Measurements from ENCODE around the gene APCDD1L.
"Not testable (repeated sequence)": the region's sequence is repeated elsewhere in the genome, so short reads cannot be mapped to it uniquely, and the experiment has no call there.

APCDD1L gene

DNA sequence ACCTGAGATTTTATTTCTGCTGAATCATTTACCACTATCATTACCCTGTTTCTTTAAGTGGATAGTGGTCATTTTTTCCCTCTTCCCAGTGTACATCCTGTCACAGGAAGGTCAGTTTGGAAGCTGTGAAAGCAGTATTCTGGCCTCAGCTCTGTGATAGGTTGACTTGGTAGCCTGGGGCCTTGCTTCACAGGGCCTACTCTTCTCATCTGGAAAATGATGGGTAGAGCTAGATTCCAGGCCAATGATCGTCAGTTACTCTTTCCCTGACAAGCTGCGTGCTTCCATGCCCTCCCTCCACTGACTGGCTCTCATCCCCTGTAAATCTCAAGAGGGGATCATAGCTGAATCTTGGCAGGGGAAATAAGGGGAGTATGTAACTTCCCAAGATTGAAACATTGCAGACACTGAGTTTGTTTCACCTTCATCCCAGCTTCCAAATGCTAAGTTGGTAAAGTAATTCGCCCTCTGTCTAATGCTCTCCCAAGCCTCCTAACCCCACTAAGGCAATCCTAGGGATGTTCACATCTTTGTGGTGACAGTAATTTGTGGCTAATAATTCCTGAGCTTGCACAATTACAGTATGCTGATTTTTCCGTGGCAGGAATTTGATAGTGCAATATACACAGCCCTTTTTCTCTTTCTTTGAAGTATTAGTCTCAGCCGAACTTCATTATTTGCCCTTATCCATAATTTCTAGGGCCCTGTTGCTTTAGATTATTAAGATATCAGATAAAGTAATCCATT is 75.0 kb downstream of the APCDD1L start:
- no peak for DNase-seq (ENCODE audit: low spot score)

DNA sequence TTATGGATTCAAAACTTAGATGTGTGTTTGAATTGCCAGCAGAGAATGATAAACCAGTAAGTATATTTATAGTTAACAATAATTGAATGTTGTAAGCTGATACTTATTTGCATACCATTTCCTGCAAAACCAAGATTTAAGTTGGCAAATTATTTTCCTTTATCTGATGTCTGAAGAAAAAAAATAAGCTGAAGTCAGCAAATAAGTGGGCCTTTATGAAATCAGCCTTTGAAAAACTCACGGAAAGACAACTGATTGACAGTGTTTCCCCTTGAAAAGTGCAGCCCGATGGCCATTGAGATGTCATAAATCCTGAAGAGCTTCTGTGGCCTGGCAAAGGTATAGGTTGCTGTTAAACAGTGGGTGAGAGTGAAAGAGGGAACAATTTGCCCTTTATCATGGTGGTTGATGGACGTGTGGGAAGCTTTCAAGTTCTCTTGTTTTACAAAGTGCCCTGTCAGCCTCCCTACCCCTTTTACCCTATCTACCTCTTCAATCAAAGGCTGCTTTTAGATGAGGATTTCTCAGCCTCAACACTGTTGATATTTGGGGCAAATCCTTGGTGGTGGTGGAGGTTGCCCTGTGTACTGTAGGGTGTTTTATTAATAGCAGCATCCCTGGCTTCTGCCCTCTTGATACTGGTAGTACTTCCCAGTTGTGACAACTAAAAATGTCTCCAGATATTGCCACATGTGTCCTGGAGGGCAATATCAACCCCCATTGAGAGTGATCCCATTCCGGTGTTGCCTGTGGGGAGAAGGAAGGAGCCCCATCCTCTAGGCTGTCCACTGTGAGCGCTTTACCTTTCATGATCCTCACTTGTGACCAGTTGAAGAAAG is 76.0 kb downstream of the APCDD1L start:
- DNase-seq (ENCODE audit: low spot score): no peak

DNA sequence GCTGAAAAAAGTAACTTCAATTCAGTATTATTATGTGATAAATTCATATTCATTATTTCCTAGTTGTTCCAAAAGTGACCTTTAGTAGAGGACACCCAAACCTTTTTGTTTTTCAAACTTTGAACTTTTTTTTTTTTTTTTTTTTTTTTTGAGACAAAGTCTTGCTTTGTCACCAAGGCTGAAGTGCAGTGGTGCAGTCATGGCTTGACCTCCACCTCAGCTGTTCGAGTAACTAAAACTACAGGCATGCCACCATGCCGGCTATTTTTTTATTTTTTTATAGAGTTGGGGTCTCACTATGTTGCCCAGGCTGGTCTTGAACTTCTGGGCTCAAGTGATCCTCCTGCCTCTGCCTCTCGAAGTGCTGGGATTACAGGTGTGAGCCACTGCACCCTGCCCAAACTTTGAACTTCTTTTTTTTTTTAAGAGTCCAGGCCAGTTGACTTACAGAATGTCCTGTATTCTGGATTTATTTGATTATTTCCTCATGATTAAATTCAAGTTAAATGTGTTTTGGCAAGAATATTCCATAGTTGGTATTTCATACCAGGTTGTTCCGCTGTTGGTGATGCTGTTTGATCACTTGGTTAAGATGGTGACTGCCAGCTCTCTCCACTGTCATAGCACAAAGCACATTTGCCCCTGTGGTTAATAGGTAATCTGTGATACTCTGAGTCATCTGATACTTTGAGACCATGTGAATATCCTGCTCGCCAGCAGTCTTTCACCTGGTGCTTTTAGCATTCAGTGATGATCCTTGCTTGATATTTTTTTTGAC is 78.1 kb downstream of the APCDD1L start:
- DNase-seq (ENCODE audit: low spot score): no peak

DNA sequence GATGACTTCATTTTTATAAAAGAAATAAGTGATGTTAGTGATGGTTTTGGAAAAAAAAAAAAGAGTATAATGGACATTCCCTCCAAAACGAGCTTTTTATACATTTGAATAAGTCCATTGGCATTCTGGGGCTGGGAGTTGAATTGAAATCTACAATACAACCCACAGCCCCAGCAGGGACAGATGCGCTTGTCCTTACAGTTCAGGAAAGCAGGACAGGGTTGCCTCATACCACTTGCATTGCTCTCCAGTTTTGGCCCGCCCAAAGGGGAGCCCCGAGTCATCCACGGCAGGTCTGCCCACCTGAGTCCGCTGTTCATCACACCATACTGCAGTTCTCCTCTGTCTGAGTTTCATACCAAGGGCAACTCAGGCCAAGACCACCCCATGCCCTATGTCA is 80.0 kb downstream of the APCDD1L start:
- no peak for DNase-seq (ENCODE audit: low spot score)

DNA sequence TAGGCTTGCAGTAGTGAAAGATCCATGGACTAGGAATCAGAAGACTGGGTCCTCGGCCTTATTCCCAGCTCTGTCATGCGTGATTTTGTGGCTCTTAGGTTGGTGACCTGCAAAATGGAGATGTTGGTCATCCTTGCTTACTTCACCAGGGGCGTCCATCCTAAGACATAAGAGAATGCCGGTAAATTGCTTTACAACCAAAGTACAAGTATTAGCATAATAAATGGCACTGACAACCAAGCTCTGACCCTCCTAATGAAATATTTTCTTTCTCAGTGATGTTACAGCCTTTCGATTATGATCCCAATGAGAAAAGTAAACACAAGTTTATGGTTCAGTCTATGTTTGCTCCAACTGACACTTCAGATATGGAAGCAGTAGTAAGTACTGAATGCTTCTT is 80.9 kb downstream of the APCDD1L start:
- no peak for DNase-seq (ENCODE audit: low spot score)

DNA sequence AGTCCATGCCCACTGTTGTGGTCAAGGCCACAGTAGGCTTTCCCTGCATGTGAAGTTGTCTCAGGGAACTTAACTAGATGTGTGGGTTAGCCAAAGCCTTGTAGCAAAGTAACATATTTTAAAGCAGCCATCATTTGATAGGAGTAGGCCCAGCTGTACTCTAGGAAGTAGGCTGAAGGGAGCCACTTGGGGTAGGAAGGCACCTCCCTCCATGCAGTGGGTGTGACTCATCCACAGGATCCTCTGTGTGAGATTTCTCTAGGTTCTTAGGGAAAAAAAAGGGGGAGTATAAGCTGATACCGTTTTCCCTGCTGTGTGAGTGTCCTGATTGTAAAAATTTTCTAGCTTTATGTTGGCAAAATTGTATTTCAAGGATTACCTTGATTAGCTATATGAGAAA is 81.4 kb downstream of the APCDD1L start:
- DNase-seq (ENCODE audit: low spot score): no peak

DNA sequence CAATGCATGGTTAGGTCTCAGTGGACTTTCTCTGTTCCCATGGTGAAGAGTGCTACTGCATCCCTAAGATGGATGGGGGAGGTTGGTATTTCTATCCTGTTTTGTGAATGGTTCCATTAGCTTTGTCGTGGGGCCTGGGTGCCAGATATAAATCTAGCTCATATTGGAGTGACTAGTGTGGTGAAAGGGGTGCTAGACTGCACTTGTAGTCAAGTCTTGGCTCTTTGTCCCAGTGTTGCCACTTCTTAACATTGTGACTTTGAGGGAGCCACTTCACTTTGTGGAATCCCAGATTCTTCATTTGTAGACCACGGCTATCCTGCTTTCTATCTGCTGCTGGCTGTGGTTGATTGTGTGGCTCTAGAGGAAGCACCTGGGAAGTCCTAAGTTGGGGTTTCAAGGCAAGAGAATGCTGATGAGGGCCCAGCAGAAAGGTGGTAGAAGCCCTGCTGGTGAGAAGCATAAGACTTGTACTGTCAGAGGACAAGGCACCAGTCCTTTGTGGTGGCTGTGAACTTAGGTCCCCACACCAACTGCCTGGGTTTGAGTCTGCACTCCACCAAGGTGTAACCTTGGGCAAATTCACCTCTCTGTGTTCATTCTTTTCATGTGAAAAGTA is 82.1 kb downstream of the APCDD1L start:
- DNase-seq (ENCODE audit: low spot score): no peak

DNA sequence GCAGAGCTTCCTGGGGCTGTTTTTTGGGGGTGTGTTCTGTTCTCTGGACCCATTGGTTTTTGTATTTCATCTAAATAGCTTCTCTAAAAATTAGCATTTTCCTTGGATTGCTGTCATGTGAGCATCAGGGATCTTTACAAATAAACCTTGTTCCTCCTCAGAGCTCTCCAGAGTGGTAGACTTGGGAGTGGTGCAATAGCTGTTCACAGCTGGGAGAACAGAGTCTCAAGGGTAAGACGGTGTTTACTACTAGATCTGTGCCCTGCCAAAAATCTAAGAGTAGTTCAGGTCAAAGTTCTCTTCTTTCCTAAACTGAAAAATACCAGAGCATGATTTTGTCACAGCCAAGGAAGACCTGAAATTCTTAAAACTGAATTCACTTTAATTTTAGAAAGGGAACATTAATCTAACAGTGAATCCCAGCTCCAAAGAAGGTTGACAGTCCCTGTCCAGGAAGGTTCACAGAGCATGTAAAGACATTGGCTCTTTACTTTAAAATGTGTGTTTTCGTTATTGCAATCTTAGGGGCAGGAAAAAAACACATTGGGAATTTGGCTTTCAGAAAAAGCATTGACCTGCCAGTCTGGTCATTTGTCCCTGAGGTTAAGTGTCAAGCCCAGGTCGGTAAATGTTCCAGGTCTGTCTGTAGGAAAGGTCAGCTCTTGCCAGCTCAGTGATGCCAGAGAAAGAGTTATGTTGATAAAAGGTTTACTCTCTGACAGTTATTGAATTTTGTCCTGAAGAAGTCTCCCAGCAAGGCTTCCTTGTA is 82.8 kb downstream of the APCDD1L start:
- no peak for DNase-seq (ENCODE audit: low spot score)

DNA sequence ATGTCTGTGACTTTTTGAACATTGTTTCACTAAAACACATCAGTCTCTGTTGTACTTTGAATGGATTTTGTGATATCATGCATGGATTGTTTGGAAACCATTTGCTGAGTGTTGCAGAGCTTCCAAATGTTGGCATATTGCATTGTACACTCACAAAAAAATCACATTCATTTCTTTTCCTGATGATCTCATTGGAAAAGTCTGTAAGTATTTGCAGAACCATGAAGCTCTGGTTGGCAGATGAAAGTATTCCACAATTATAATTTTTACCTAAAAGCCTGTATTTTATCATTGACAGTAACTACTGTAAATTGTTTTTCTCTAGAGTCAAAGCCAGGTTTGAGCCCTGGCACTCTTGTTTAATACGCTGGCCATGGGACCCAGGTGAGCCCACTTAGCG is 84.1 kb downstream of the APCDD1L start:
- DNase-seq (ENCODE audit: low spot score): no peak

DNA sequence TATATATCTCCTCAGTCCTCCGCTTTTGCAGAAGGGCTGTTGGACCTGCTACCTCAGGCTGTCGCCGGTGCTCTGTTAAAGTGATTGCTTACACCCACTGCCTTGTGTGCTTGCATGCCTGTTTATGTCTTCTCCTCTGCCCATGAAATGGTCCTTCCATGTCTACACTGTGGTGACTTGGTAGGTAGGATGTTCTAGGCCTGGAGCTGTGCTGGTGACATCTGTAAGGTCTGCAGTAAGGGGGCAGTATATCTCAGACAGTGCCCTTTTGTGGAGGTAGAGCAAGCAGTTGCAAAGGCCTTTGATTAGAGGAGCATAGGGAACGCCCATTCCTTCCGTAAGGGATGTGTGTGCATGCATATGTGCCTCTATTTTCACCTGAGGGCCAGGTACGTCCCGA is 85.9 kb downstream of the APCDD1L start:
- DNase-seq (ENCODE audit: low spot score): no peak

DNA sequence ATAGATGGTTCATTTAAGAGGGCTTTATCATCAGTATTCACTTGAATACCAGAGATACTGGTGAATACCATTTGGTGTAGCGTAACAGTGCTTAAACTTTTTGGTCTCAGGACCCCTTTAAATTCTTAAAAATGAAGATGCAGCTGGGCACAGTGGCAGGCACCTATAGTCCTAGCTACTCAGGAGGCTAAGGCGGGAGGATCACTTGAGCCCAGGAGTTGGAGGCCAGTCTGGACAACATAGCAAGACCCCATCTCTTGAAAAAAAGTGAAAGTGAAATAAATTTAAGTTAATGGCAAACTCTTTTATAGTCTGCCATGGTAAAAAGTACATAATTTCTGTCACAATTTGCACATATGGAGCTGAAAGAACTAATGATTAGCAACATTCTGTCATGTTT is 86.8 kb downstream of the APCDD1L start:
- DNase-seq (ENCODE audit: low spot score): no peak

DNA sequence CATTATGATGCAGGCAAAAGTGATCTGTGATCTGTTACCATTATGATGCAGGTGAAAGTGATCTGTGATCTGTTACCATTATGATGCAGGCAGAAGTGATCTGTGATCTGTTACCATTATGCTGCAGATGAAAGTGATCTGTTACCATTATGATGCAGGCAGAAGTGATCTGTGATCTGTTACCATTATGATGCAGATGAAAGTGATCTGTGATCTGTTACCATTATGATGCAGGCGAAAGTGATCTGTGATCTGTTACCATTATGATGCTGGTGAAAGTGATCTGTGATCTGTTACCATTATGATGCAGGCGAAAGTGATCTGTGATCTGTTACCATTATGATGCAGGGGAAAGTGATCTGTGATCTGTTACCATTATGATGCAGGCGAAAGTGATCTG is 87.6 kb downstream of the APCDD1L start:
- not testable (repeated sequence) for DNase-seq (ENCODE audit: low spot score)

DNA sequence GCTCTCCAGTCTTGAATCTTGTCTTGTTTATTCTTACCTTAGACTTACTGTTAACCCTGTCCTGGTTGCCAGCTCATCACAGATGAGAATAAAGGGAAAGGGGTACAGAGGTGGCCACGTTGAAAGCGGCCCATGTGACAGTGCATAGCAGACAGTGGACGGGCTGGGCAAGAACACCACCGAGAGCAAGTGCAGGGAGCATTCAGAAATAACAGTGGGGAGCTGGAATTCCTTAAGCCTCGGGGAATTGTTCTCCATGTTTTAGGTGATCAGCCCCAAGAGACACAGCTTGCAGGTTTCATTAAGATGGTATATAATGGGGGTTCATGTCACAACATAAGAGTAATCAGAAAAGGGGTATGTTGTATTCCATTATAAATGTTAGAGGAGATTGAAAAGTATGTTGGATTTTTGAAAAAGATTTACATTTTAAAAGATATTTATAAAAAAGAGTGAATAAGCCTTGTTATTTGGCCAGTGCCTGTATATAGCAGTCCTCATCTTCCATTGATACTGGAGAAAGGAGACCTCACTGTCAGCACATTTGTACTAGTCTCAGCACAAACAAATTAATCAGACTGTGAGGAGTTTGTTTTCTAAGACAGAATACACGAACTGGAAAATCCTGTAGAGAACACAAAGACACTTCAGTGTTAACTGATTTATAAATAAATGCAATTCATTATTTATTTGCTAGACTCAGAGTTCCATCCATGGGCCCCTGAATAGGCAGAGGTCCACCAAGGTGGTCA is 90.8 kb downstream of the APCDD1L start:
- no peak for DNase-seq (ENCODE audit: low spot score)

DNA sequence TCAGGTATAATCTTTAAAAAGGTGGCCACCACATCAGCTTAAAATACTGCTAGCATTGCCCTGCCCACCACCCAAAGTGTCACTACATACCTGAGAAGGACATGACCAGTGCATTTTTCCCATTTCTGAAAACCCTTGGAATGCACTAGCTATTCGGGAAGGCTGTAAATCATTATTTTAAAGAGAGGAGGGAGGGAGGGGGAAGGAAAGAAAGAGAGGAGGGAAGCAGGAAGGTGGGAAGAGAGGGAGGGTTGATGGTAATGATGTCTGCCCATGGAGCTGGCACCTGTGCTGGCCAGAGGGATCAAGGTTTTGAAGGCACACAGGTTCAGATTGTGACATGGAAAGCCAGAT is 93.7 kb downstream of the APCDD1L start:
- no peak for DNase-seq (ENCODE audit: low spot score)

DNA sequence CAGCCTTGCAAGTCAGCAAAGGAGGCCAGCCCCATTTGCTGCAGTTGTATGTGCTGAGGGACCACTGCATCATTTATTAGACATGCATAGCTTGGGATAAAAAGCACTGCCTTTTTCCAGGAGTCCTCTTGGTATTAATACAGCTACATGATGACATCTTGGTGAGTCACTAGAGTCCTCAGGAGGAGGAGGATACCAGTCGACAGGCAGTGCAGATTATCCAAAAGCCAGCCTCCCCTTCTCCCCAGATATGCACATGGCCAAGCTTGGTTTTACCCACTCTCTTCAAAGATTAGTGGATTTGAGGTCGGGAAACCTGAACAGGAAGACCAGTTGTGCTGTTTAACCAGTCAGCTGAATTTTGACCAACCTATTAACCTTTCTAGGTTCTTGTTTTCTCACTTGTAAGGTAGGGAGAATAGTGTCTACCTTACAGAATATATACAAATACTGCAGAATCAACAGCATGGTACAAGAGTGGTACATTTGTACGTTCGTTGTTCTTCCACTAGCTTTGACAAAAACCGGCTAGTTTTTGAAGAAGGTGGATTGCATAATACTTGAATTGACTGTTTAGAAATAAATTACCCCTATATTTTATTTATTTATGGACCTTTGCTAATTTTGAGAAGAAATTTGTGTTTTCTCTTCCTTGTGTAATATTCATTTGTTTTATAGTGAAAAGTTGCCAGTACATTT is 94.3 kb downstream of the APCDD1L start:
- no peak for DNase-seq (ENCODE audit: low spot score)

DNA sequence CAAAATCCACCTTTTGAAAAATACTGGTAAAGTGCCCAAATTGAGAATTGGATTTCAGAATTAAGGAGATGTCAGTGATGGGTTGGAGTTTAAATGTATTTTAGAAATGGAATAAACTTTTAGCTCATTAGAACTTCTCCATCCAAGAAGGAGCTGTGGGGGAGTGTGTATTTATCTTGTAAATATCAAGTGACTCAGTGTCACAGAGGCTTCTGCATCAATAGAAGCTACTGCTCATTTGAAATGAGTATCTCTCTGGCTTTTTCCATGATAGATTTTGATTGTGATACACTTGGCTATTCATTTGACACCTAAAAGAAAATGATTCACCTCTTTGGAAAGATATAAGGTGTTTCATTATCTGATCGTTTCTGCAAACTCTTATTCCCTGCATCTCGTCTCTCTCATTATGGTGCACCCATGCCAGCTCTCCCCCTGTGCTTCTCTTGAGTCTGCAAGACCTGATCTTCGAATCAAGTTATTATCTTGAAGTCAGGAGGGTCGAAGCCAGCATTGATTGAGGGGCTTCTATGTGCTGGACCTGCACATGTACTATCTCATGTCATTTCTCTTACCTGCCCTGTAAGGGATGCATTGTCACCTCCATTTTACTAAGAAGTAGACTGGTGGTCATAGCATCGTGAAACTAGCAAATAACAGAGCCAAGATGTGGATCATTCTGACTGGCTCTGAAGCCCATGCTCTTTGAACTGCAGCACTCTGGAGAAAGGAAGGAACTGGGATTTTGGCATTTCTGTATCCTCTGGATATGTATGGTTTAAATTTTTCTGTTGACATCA is 96.0 kb downstream of the APCDD1L start:
- DNase-seq (ENCODE audit: low spot score): no peak

DNA sequence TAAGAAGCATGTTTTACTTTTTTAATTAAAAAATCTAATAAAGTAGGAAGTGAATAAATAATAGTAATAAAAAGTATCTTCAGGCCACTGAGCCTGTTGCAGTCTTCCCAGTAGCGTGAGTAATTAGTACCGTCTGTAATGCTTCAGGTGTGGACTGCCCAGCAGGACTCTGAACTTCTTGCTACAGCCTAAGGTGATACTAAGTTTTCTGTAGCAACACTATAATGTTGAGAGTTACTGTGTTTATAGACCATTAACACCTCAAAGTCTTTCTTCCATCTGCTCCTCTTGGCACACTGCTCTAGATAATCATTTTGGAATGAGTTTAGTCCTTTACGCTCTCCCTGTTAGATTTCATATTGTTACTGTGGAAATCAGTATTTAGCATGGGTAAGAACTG is 97.8 kb downstream of the APCDD1L start:
- DNase-seq (ENCODE audit: low spot score): no peak

DNA sequence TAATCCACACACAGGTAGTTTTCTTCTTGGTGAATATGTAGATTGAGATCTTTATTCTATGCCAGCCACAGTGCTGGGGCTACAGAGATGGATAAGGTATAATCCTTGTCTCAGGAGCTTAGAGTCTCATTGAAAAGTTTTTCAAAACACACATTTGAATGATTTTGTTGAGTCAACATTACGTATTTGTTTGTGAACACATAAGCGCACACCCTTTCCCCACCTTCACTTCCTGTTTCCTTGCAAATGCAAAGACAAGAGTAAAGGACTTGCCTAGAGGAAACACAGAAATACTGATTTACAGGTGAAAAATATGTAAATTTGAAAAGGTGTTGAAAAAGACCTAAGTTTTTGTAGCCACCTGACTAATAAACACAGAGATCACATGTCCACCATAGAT is 98.4 kb downstream of the APCDD1L start:
- no peak for DNase-seq (ENCODE audit: low spot score)

DNA sequence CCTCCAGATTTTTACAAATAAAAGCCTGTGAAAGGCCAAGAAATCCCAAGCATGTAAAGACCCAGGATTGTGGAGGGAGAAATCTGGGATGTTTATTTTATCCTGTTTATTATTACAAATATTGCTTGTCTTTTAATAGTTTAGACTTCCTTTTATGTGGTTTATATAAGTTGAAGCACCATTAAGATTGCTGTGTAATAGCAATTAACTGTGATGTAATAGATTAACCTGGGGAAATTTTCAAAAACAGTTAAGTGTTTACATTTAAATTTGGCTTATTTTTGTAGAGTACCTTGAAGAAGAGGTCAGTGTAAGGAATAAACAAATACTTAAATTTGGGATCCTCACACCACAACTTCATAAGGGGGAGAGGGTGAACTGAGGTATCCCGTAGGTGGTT is 99.1 kb downstream of the APCDD1L start:
- no peak for DNase-seq (ENCODE audit: low spot score)
